ENCODE results near the gene HIP1.
"Not testable (repeated sequence)": the region's sequence is repeated elsewhere in the genome, so short reads cannot be mapped to it uniquely, and the experiment has no call there.

The HIP1 gene

DNA sequence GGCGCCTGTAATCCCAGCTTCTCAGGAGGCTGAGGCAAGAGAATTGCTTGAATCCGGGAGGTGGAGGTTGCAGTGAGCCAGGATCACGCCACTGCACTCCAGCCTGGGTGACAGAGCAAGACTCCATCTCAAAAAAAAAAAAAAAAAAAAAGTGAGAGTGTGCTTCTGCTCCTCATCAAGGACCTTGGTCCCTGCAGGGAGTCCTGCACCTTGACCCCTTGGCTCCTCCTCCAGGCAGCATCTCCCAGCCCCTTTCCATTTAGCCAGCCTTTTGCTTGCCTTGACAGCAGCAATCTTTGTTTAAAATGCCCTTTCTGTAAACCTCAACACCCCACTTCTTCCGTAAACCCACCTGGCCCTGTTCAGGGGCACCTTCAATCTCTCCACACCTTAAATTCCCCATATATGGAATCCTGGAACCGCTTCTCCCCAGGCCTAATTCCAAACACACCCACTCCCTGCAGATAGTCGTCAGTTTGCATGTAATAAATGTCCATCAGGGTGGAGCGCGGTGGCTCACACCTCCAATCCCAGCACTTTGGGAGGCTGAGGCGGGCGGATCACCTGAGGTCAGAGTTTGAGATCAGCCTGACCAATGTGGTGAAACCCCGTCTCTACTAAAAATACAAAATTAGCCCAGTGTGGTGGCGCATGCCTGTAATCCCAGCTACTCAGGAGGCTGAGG is 145.1 kb downstream of the HIP1 start:
- FAIRE-seq; DNase-seq (ENCODE audit: extremely low spot score, insufficient read length, low read depth): not testable (repeated sequence)

DNA sequence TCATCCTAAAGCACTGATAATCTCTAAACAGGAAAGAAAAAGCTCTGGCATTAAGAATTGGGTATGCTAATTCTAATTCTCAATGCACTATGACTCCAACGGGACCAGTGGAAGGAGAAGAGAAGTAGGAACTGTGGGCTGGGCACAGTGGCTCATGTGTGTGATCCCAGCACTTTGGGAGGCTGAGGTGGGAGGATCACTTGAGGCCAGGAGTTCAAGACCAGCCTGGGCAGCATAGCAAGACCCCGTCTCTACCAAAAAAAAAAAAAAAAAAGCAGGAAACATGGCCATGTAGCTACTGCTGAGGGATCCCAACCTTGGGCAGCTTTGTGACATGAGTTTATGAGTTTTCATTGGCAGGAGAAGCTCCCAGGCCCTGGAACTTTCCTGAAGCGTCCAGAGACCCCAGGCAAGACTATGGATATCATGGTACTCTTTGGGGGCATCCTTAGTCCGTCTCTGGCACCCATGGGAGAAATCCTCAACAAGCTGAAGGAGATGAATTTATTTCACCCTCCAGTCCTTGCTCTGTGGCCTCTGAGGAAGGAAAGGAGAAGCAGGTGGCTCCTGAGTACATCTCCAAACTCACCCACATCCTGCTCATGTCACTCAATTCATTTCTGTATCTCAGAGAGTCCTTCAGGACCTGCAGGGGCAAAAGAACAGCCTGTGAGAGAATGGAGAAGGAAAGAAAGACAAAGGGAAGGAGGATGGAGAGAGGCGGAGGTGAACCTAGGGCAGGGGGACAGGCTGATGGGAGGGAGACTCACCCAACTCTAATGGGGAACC is 147.1 kb downstream of the HIP1 start:
- FAIRE-seq (no peak), DNase-seq (ENCODE audit: extremely low spot score, insufficient read length, low read depth) (no peak)

DNA sequence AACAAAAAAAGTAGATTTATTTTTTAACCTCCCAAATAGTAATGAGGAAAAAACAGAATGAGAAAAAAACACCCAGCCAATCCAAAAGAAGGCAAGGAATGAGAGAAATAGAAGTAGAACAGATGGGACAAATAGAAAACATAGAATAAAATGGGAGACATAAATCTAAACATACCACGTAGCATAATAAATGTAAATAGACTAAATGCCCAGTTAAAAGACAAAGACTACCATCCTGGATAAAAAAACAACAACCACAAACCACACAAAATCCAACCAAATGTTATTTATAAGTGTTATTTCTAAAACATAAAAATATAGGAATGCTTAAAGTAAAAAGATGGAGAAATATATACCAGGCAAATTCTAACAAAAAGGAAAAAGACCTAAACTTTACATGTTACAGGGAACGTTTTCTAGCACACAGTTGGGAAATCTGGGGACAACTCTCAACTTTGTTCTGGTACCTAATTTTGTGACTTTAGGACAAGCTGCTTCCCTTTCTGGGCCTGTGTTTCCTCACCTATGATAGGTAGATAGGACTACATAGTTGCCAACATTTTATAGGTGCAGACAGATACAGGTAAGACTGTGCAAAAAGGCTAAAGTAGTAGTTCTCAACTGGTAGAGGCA is 148.3 kb downstream of the HIP1 start:
- no peak for DNase-seq (ENCODE audit: extremely low spot score, insufficient read length, low read depth)
- FAIRE-seq: no peak

DNA sequence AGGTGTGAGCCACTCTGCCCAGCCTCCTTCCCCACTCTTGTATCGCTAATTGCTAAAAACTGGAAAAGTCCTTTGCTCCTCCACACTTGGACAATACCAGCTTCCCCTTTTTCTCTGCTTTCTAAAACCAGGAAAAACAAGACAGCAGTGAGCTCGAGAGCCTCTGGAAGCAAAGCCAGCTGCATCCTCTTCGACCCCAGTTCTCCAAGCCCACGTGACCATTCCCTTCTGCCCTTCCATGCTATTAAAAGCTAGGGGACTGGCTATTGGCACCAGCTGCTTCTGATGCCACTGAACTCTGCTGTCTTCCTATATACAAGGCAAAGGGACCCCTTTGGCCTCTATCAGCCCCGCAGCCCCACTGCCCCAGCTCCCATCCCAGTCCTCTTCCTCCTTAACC is 154.4 kb downstream of the HIP1 start:
- DNase-seq (ENCODE audit: extremely low spot score, insufficient read length, low read depth) (no peak), FAIRE-seq (no peak)

DNA sequence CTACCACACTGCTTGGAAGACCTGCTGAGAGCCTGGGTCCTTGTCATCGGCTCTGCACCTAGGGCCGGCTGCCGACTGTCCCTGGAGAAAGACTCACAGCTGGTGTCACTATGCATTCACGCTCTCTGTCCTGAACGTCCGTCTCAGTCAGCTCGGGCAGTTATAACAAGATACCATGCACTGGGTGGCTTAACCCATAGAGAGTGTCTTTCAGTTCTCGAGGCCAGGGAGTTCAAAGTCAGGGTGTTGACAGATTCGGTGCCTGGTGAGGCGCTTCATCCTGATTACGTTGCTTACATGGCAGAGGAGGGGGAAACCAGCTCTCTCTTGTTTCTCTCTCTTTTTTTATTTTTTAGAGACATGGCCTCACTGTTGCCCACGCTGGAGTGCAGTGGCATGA is 155.5 kb downstream of the HIP1 start:
- DNase-seq (ENCODE audit: extremely low spot score, insufficient read length, low read depth) (no peak), FAIRE-seq (no peak)

DNA sequence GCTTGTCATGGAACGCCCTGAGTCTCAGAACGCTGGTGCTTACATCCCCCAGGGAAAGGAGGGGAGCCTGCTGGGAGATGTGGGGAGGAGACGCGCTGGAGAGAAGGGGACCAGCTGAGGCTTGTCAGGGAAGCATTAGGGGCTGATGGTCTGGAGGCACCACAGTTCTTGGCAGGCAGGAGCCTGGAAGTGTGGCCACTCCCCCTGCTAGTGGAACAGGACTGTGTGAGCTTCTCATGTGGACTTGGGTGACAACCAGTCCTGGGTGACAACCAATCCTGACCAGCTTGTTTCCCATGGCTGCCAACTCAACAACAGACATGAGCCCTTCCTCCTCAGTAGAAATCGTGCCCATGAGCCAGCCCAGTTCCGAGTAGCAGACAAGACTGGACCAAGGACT is 158.8 kb downstream of the HIP1 start:
- FAIRE-seq: no peak
- no peak for DNase-seq (ENCODE audit: extremely low spot score, insufficient read length, low read depth)

DNA sequence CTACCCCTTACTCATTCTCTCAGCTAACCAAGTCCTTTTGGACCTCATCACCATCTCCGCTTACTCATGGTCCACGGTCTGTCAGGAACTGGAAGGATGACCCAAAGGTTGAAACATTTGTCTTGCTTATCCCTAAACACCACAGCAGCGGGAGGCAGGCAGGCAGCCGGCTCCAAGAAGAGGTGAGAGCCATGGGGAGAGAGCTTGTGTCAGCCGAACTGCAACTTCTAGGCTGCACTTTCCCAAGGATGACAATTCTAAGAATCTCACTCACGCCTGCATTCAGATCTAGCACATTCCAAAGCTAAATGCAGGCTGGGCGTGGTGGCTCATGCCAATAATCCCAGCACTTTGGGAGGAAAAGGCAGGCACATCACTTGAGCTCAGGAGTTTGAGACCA is 160.7 kb downstream of the HIP1 start:
- no peak for DNase-seq (ENCODE audit: extremely low spot score, insufficient read length, low read depth)
- no peak for FAIRE-seq

DNA sequence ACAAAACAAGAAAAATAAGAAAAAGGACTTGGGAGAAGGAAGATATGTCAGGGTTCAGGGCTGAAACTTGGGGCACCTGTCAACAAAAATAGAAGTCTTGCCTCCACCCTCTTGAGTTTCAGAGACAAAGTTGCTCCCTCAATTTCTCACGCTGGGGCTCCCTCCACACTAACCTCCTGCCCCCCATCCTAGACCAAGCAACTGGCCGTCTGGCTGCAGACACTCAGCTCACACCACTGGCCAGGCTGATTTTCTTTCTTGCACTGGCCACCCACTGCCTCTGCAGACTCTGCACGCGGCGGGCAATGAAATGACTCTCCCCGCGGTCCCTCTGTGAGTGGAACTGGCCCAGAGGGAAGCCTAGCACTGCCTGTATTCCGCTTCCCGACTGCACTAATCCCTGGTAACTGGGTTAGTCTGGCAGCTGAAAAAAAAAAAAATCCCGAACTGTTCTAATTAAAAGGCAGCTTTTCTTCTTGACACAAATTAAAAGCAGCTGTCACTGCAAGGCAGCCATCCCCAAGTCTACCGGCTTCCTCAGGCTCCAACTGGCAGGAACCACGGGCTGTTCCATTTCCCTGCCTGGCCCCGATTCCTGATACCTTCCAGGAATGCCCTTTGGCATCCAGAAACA is 163.1 kb downstream of the HIP1 start:
- DNase-seq (ENCODE audit: extremely low spot score, insufficient read length, low read depth) (no peak), FAIRE-seq (no peak)

DNA sequence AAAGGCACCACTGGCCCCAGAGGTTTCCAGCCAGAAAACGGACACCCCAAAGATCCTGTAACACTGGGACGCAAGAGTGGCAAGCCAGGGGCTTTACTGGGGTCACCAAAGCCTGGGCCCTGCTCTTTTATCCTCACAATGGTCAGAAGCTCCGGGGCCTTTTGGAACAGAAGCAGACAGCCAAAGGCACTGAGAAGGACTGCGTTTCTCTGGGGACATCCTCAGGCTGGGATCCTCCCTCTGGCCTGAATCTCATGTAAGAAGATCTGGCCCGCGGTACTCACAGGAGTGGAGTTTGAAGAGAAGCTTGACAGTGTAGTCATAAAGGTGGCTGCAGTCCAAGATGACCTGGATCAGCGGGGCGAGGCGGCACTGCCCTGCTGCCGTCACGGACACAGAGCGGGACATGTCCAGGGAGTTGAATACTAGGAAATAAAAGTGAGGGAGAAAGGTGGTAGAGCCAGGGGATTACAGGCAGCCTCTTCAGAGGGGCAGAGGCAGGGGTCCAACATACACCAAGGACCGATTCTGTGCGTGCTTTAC is 165.2 kb downstream of the HIP1 start:
- FAIRE-seq (no peak), DNase-seq (ENCODE audit: extremely low spot score, insufficient read length, low read depth) (no peak)

DNA sequence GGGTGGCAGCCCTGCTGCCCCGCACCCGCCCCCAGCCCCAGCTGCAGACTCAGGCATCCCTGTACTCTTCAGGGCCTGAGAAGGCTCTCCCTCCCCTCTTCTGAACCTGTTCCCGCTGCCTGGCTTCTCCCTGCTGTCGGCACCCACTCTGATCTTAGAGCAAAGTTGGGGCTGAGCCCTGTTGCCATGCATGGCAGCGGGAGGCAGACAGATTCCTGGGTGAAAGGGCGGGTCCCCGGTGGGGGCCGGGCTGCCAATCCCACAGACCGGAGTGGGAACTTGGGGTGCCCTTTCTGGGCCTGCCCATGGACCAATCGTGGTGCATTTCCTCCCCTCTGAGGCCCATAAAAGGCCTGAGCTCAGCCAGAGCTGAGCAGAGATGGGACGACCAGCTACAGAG is 165.9 kb downstream of the HIP1 start:
- no peak for DNase-seq (ENCODE audit: extremely low spot score, insufficient read length, low read depth)
- FAIRE-seq: no peak

DNA sequence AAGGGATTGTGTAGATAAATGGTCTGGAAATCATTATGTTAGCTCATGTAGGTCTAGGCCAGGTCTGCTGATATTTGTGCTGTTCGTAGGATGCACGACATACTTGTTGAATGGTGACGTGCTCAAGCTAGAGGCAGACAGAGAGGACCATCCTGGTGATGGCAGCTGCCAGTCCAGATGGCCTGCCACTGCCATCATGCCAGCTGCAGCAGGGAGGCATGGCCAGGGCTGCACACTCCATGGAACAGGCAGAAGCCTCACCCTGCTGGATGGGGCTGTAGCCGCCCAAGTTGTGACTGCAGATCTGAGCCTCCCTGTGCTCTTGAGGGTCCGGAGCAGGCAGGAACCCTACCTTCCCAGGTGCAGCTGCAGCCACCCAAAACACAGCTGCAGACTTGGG is 166.3 kb downstream of the HIP1 start:
- FAIRE-seq (no peak), DNase-seq (ENCODE audit: extremely low spot score, insufficient read length, low read depth) (no peak)

DNA sequence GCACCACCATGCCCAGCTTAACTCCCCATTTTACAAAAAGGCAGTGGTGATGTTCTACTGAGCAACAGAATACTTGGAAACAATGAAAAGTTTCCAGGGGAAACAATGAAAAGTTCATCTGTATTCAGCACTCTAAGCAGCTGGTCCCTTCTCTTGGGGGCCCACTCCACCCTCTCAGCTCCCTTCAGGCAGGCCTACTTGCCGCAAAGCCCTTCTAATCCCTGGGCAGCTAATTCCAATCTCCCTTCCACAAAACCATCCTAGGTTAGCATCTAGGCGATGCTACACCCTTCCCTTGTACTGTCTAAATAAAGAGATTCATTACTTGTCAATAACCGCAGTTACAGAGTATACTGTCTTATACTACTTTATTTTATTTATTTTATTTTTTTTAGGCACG is 167.5 kb downstream of the HIP1 start:
- FAIRE-seq (no peak), DNase-seq (ENCODE audit: extremely low spot score, insufficient read length, low read depth) (no peak)

DNA sequence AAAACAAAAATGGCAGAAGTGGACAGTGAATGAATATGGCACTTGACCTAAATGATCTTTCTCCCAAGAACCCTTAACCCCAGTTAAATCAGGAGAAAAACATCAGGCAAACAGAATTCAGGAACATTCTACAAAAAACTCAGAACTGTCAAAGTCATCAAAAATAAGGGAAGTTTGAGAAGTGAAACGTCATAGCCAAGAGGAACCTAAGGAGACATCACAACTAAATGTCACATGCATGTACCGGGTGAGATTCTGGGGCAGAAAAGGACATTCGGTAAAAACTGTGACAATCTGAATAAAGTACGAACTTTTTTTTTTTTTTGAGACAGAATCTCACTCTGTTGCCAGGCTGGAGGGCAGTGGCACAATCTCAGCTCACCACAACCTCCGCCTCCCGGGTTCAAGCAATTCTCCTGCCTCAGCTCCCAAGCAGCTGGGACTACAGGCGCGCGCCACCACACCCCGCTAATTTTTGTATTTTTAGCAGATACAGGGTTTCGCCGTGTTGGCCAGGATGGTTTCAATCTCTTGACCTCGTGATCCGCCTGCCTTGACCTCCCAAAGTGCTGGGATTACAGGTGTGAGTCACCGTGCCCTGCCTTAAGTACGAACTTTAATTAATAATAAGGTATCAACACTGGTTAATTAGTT is 169.0 kb downstream of the HIP1 start:
- not testable (repeated sequence) for FAIRE-seq

DNA sequence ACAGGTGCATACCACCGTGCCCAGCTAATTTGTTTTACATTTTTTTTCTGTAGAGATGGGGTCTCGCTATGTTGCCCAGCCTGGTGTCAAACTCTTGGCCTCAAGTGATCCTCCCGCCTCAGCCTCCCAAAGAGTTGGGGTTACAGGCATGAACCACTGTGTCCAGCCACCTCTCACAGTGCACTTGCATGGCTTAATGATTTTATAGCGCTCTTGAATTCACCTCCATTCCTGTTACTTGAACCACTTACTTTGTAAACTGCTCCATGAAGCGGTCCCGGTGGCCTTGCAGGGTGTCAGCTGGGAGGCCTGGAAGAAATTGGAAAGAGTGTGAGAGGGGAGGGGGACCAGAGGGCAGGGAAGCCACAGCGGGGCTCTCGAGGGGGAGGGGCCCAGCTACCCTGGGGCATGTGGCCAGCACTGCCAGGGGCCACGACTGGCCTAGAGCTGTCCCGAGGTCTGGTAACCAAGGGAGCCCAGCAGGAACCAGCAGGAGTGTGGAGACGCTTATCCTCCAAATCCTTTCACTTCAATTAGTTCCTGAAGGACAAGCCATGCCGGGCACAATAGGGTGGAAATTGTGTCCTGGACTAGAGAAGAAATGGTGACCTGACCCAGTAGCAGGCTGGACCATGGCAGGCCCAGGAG is 170.7 kb downstream of the HIP1 start:
- FAIRE-seq: no peak
- DNase-seq (ENCODE audit: extremely low spot score, insufficient read length, low read depth): no peak

More for the DNA sequence above, 169.0 kb downstream of the HIP1 start:
- DNase-seq (ENCODE audit: extremely low spot score, insufficient read length, low read depth): not testable (repeated sequence)

DNA sequence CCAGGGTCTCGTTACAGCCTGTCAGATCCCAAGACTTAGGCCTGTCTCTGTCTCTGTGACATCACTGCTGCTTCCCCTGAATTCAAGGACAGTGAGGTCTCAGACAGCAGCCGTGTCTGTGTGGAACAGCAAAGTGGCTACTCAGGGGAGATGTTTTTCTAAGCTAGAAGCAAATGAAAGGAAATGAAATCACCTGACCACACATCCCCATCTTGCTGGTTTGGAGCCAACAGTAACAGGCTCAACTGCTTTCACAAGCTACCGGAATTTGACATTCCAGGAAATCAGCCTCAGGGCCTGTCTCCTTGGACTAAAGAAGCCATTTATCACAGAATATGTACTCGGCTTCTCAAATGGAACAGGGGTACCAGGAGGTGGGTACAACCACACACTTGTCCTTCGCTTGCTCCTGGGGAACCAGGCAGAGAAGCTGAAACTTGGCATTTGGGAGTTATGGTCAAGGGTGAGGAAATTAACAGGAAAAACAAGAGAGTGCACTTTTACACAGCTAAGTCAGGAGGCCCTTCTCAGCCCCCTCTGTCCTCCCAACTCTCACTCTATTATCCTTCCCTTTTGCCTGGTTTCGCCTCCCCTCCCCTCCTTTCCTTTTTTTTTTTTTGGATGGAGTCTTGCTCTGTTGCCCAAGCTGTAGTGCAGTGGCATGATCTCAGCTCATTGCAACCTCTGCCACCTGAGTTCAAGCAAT is 173.5 kb downstream of the HIP1 start:
- FAIRE-seq (no peak), DNase-seq (ENCODE audit: extremely low spot score, insufficient read length, low read depth) (no peak)

DNA sequence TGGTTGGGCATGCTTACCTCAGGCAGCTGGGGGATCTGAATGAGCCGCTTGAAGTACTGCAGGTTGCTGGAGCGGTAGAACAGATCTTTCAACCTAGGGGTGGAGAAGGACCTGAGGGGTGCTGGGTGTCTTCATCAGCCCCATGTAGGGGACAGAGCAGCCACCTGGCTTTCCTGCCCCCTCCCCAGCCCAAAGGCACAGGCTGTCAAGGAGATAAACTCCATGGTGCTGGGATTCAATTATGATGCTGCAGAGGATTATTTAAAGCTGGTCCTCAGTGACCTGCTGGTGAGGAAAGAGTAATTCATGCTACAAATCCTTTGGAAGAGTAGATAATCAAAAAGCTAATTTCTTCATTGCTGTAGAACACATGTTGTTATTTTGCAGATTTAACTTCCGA is 175.6 kb downstream of the HIP1 start:
- FAIRE-seq (no peak), DNase-seq (ENCODE audit: extremely low spot score, insufficient read length, low read depth) (no peak)

DNA sequence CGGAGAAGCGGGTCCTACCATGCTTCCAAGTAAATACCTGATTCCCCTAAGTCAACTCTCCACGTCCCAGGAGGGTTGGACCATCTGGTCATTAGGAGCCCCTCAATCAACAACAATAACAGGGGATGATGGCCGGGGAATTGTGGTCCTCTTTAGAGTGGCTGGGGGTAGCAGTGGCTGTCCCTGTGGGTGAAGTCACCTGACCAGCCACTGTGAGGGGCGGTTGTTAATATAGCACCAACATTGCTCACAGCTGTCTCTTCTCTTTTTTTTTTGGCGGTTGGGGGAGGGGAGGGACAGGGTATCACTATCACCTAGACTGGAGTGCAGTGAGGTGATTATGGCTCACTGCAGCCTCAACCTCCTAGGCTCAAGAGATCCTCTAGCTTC is 178.8 kb downstream of the HIP1 start:
- DNase-seq (ENCODE audit: extremely low spot score, insufficient read length, low read depth) (no peak), FAIRE-seq (no peak)

DNA sequence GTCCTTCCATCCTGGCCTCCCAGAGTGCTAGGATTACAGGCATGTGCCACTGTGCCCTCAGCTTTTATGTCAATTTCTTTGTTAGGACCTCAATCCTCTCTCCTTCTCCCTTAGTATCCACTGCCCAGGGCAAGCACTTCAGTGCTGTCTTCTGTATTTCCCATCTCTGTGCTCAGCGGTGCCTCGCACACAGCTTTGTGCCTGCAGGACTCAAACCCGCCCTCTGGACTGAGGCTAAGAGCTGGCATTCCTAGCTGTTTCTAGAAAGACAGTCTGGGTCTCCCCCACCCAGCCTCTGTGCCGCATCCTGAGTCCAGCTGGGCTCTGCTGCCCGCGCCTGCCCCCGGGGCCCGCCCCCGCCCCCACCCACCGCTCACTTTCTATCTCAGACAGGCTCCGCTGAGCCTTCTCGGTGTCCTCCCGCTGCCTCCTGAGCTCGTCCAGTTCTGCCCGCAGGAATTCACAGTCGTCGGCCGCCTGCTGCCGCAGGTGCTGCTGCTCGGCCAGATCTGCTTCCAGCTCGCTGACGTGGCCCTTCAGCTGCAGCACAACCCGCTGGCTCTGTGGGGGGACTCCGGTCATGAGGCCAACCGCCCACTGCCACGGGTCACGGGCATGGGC is 179.3 kb downstream of the HIP1 start:
- FAIRE-seq (no peak), DNase-seq (ENCODE audit: extremely low spot score, insufficient read length, low read depth) (no peak)

DNA sequence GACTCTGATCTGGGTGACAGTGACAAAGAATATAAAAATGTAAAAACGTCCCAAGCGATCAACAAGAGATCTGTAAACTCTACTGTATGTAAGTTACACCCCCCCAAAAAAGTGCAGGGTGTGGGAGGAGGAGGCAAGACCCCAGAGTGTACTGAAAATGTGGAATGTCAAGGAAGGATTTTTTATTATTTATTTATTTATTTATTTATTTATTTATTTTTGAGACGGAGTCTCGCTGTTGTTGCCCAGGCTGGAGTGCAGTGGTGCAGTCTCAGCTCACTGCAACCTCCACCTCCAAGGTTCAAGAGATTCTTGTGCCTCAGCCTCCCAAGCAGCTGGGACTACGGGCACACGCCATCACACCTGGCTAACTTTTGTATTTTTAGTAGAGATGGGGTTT is 181.9 kb downstream of the HIP1 start:
- not testable (repeated sequence) for FAIRE-seq; DNase-seq (ENCODE audit: extremely low spot score, insufficient read length, low read depth)

Measured in GM18507 (cell line).